ENCODE results near the gene ARID1B.

GRCh38 chr6:157240960-157241311 lies 463.8 kb downstream of the ARID1B start:
- TF ChIP-seq CTCF (IDR thresholded peaks at IDR 0.05) = no peak
- no peak for TF ChIP-seq POLR2A (IDR thresholded peaks at IDR 0.05)
